ENCODE data around the gene PLA2G2D. TPM values are rescaled to one million over a fixed set of nuclear protein-coding genes. Genes with fewer than 3 reads are reported as not detected.

PLA2G2D gene
- polyA plus RNA-seq, 1 donor from 2014 or later: 10.1 TPM

GRCh38 chr1:20093940-20094391, 25.4 kb downstream of the PLA2G2D start:
- H3K9me3 Mint-ChIP-seq: peaks cover 0 to 2% (median 0%) of the 10 kb centered on the region in 3 donors
- no peaks in the 10 kb centered on the region for H3K4me1 Mint-ChIP-seq
- no peaks in the 10 kb centered on the region for H3K36me3 Mint-ChIP-seq
- H3K27me3 Mint-ChIP-seq: peaks cover 7% of the 10 kb centered on the region
- H3K27ac Mint-ChIP-seq: peak overlapping the region in 1 of 3 donors; percentile 39
- no peak overlapping the region for H3K4me3 Mint-ChIP-seq

- H3K9me3 Mint-ChIP-seq: peaks cover 0 to 2% (median 0%) of the 10 kb centered on the region in 3 donors
- no peaks in the 10 kb centered on the region for H3K4me1 Mint-ChIP-seq
- H3K27ac Mint-ChIP-seq: peak overlapping the region in 1 of 3 donors; percentile 79
- H3K27me3 Mint-ChIP-seq: peaks cover 7% of the 10 kb centered on the region
- no peak overlapping the region for H3K4me3 Mint-ChIP-seq
- no peaks in the 10 kb centered on the region for H3K36me3 Mint-ChIP-seq
Measured at GRCh38 chr1:20093303-20093702, 26.0 kb downstream of the PLA2G2D start.

GRCh38 chr1:20090641-20091040, 28.7 kb downstream of the PLA2G2D start:
- H3K36me3 Mint-ChIP-seq: no peaks in the 10 kb centered on the region
- H3K27me3 Mint-ChIP-seq: peaks cover 6% of the 10 kb centered on the region
- peaks cover 0 to 2% (median 0%) of the 10 kb centered on the region in 3 donors for H3K9me3 Mint-ChIP-seq
- peaks cover 0 to under 1% (median 0%) of the 10 kb centered on the region in 3 donors for H3K4me1 Mint-ChIP-seq
- no peak overlapping the region for H3K27ac Mint-ChIP-seq
- no peak overlapping the region for H3K4me3 Mint-ChIP-seq

GRCh38 chr1:20090119-20090518, 29.2 kb downstream of the PLA2G2D start:
- peaks cover 0 to 3% (median 0%) of the 10 kb centered on the region in 3 donors for H3K4me1 Mint-ChIP-seq
- no peak overlapping the region for H3K4me3 Mint-ChIP-seq
- H3K9me3 Mint-ChIP-seq: peaks cover 0 to 2% (median 0%) of the 10 kb centered on the region in 3 donors
- peaks cover 6% of the 10 kb centered on the region for H3K27me3 Mint-ChIP-seq
- H3K27ac Mint-ChIP-seq: no peak overlapping the region
- no peaks in the 10 kb centered on the region for H3K36me3 Mint-ChIP-seq

DNA sequence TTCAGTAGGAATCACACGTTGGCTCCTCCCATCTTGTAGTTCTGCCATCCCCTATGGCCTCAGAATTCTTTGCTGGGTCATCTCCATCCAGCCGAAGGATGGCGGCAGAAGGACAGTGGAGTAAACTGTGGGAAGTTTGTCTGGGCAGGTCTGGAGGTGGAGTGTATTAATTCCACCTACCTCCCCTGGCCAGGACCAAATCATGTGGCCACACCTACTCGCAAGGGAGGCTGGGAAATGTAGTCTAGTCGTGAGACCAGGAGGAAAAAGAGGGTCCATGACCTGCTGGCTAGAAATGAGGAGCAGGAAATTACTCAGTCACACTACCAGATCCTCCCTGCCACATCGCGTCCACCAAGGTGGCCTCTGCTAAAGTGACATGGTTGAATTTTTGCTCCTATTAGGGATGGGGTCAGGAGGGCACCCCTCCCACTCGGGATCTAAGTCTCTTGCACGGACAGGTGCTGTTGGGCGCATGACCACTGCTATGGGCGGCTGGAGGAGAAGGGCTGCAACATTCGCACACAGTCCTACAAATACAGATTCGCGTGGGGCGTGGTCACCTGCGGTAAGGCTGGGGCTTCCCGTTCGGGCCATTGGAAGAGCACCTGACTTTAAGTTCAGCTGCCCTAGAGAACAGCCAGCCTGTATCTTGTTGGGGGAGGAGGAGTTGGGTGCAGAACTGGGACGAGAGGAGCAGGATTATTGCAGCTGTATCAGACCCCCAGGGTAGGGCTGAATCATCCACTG, 29.8 kb downstream of the PLA2G2D start:
- no peaks in the 10 kb centered on the region for H3K36me3 Mint-ChIP-seq
- peaks cover 4% of the 10 kb centered on the region for H3K27me3 Mint-ChIP-seq
- no peak overlapping the region for H3K4me3 Mint-ChIP-seq
- peaks cover 0 to 3% (median 0%) of the 10 kb centered on the region in 3 donors for H3K4me1 Mint-ChIP-seq
- H3K9me3 Mint-ChIP-seq: peaks cover 0 to 2% (median 0%) of the 10 kb centered on the region in 3 donors
- no peak overlapping the region for H3K27ac Mint-ChIP-seq

- Mint-ChIP-seq H3K27ac (no peak overlapping the region), H3K4me3 (no peak overlapping the region), H3K9me3 (peaks cover 0 to 2% (median 0%) of the 10 kb centered on the region in 3 donors), H3K27me3 (peaks cover 3% of the 10 kb centered on the region), H3K4me1 (peaks cover 0 to 3% (median 2%) of the 10 kb centered on the region in 3 donors), H3K36me3 (no peaks in the 10 kb centered on the region)
Measured at GRCh38 chr1:20087668-20088067, 31.7 kb downstream of the PLA2G2D start.

DNA sequence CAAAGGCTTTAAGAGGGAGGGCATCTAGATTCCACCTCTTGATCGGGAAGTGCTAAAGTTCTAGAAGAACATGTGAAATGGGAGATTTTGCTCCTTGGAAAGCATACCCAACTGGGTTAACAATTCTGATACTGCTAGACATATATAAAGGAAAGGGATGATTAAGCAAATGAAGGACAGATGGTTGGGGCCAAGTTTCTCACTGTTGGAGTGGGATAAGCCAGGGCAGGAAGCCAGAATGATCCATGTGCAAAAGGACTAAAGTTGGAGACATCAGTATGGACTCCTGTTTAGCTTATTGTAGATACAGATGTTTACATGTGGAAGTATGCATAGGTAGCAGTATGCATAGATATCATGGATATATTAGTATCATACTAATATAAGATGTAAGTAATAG, 32.5 kb downstream of the PLA2G2D start:
- Mint-ChIP-seq H3K36me3 (no peaks in the 10 kb centered on the region), H3K27me3 (peaks cover 3% of the 10 kb centered on the region), H3K4me1 (peaks cover 0 to 5% (median 2%) of the 10 kb centered on the region in 3 donors), H3K4me3 (no peak overlapping the region), H3K27ac (no peak overlapping the region), H3K9me3 (peaks cover 0 to 2% (median 0%) of the 10 kb centered on the region in 3 donors)

DNA sequence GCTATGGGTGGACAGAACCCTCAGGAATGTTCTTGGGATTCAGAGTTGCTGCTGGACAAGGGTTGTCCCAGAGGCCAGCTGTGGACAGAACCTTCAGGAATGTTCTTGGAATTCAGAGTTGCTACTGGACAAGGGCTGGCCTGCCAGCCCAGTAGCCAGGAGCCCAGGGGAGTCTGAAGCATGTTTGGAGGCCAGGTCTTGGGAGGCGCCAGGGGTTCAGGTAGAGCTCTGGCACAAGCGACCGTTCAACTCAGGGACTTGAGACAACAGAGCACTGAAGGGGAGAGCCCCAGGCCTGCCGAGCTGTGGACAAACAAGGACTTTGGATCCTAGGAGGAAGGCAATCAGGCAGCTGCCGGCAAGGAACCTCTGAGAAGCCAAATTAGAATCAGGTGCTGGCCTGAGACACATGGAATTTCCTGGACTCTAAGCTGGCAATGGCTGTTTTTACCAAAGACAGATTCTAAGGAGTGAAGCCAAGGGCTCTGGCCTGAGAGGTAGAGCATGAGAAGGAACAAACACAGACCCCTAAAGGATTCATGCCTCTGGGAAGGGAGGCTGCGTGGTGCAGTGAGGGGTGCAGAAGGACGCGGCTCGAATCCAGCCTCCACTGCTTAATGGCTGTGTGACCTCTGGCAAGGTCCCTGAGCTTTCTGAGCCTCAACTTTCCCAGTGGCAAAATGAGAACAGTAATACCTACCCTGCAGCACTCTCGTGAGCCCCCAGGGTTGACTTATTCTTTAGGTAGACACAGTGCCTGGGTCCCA, 36.0 kb downstream of the PLA2G2D start:
- H3K36me3 Mint-ChIP-seq: no peaks in the 10 kb centered on the region
- H3K9me3 Mint-ChIP-seq: no peaks in the 10 kb centered on the region
- no peak overlapping the region for H3K27ac Mint-ChIP-seq
- peaks cover 20 to 30% (median 23%) of the 10 kb centered on the region in 3 donors for H3K4me1 Mint-ChIP-seq
- peak overlapping the region in 1 of 4 donors; percentile 63 for H3K4me3 Mint-ChIP-seq
- peaks cover 5% of the 10 kb centered on the region for H3K27me3 Mint-ChIP-seq

DNA sequence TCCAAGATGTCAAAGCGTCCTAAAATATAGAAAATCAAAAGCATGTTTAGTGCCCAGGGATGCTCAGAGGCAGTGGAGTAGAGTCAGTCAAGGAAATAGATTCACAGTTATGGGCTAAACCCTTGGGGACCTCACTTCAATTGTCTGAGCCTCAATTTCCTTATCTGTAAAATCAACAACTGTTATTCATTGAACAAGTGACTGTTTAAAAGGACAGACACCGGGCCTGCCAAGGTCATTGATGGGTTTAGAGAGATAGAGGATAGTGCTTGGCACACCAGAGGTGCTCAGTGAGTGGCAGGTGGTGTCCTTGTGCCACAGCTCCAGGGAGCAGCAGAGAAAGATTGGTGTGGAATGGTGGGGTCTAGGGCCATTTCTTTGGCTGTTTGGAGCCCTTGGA, 36.6 kb downstream of the PLA2G2D start:
- peak overlapping the region in 1 of 4 donors; percentile 19 for H3K4me3 Mint-ChIP-seq
- H3K4me1 Mint-ChIP-seq: peaks cover 26 to 36% (median 26%) of the 10 kb centered on the region in 3 donors
- H3K36me3 Mint-ChIP-seq: no peaks in the 10 kb centered on the region
- no peaks in the 10 kb centered on the region for H3K9me3 Mint-ChIP-seq
- H3K27ac Mint-ChIP-seq: no peak overlapping the region
- peaks cover 5% of the 10 kb centered on the region for H3K27me3 Mint-ChIP-seq

GRCh38 chr1:20081353-20081810, 38.0 kb downstream of the PLA2G2D start:
- H3K27me3 Mint-ChIP-seq: peaks cover 5% of the 10 kb centered on the region
- H3K4me1 Mint-ChIP-seq: peaks cover 26 to 45% (median 36%) of the 10 kb centered on the region in 3 donors
- peak overlapping the region in 3 of 4 donors; percentile 33 to 75 (median 48) for H3K4me3 Mint-ChIP-seq
- H3K9me3 Mint-ChIP-seq: no peaks in the 10 kb centered on the region
- H3K36me3 Mint-ChIP-seq: no peaks in the 10 kb centered on the region
- H3K27ac Mint-ChIP-seq: peak overlapping the region in 2 of 3 donors; percentile 66 to 70

DNA sequence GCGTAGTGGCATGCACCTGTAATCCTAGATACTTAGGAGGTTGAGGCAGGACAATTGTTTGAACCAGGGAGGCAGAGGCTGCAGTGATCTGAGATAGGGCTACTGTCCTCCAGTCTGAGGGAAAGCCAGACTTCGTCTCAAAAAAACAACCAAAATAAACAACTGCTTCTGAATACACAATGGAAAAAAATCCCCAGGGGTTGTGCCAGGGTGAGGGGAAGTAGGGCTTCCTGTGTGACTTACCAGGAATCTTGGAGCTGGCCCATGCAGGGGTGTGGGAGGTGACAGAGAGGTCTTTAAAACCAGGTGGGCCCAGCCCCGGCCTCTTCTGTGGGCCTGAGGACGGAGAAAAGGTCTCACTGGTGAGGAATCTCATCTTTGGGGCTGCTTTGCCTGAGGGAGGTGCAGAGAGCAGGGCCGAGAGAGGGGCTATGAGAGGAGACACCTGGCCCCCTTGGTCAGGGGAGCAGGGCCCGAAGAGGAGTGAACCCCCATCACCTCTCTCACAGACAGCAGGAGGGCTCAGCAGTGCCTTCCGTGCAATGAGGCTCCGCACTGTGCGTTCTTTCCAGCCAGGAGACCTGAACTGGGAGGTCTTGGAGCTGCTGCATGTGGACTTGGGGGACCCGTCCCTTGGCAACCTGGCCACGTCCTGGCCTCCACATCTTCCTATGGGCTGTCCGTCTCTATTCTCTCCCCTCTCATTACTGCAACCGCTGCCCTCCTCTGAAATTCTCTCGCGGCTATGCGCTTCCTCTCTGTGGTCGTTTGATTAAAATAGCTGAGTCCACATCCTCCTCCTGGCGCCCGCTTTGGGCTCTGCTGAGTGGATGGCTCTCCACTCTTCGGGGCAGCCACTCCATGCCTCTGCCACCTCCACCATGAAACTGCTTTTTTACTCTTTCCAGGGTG, 38.6 kb downstream of the PLA2G2D start:
- no peaks in the 10 kb centered on the region for H3K36me3 Mint-ChIP-seq
- peak overlapping the region; percentile 53 to 70 (median 66) for H3K27ac Mint-ChIP-seq
- H3K4me1 Mint-ChIP-seq: peaks cover 26 to 46% (median 36%) of the 10 kb centered on the region in 3 donors
- H3K27me3 Mint-ChIP-seq: peaks cover 5% of the 10 kb centered on the region
- peak overlapping the region; percentile 33 to 75 (median 60) for H3K4me3 Mint-ChIP-seq
- no peaks in the 10 kb centered on the region for H3K9me3 Mint-ChIP-seq

GRCh38 chr1:20079661-20080305, 39.6 kb downstream of the PLA2G2D start:
- no peaks in the 10 kb centered on the region for H3K36me3 Mint-ChIP-seq
- H3K9me3 Mint-ChIP-seq: no peaks in the 10 kb centered on the region
- peaks cover 5% of the 10 kb centered on the region for H3K27me3 Mint-ChIP-seq
- H3K4me1 Mint-ChIP-seq: peaks cover 27 to 43% (median 41%) of the 10 kb centered on the region in 3 donors
- peak overlapping the region in 1 of 3 donors; percentile 94 for H3K27ac Mint-ChIP-seq
- peak overlapping the region in 2 of 4 donors; percentile 67 to 83 for H3K4me3 Mint-ChIP-seq

DNA sequence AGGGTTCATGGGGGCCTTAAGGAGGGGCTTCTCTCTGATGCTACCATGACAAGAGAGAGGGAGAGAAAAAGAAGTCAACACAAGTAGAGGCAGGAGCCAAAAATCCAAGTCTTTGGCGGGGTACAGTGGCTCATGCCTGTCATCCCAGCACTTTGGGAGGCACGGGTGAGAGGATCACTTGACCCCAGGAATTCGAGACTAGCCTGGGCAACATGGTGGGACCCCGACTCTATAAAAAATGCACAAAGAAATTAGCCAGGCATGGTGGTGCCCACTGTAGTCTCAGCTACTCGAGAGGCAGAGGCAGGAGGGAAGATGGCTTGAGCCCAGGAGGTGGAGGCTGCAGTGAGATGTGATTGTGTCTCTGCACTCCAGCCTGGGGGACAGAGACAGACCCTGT, 40.6 kb downstream of the PLA2G2D start:
- no peaks in the 10 kb centered on the region for H3K9me3 Mint-ChIP-seq
- H3K36me3 Mint-ChIP-seq: no peaks in the 10 kb centered on the region
- H3K27ac Mint-ChIP-seq: peak overlapping the region; percentile 80 to 88 (median 85)
- peaks cover 5% of the 10 kb centered on the region for H3K27me3 Mint-ChIP-seq
- peak overlapping the region; percentile 19 to 85 (median 50) for H3K4me3 Mint-ChIP-seq
- peaks cover 29 to 46% (median 41%) of the 10 kb centered on the region in 3 donors for H3K4me1 Mint-ChIP-seq

Data from IgD-negative memory B cell (primary cell).